ENCODE results near the gene PRDX3.
A peak's percentile ranks its signal among the peaks of the same experiment; 100 is the strongest.
"Not testable (repeated sequence)": the region's sequence is repeated elsewhere in the genome, so short reads cannot be mapped to it uniquely, and the experiment has no call there.

Gene PRDX3

DNA sequence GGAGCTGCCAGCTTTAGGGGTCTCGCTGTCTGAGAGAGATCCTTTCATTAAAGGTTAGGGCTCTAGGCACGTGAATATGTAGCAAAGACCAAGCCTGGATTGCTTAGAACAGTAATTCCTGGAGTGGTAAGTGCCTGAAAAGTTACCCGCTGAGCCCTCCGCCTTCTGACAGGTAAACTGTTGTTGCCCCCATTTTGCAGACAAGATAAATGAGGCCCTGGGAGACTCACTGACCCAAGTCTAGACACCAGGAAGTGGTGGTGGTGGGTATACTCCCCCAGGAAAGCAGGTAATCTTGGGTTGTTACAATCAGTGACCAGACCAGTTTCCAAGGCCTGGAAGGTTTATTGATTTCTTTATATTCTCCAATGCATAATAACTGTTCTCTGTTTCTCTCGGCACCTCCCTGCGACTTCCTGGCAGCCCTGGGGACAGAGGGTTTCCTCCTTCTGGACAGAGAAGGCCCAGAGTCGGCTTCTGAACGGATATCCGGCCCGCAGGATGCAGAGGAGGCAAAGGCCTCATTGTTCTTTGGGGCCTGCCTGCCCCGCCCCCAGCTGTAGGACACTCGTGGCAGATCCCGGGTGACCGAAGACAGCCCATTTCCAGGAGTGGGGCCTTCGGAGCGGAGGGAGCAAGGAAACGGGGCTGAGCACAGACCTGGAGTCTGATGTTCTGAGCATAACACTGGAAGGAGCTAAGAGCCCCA lies 27.4 kb upstream of the PRDX3 start:
- no peak for DNase-seq

DNA sequence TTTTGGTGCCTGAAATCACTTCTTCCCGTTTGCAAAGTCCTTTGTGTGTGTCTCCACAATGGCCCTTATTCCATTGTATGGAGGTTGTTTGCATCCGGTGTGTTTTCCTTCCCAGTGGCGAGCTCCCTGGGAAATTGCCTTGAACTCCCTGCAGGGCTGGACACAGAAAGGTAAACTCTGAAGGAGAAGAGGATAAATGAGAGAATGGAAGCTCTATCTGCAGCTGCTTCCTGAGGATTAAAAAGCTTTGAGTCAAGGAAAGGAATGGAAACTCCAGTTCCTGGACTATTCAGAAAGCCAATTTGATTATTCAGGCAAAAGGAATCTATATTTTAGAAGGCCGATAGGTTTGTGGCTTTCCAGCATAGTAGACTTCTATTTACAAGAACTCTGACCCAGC lies 24.4 kb upstream of the PRDX3 start:
- DNase-seq = no peak

DNA sequence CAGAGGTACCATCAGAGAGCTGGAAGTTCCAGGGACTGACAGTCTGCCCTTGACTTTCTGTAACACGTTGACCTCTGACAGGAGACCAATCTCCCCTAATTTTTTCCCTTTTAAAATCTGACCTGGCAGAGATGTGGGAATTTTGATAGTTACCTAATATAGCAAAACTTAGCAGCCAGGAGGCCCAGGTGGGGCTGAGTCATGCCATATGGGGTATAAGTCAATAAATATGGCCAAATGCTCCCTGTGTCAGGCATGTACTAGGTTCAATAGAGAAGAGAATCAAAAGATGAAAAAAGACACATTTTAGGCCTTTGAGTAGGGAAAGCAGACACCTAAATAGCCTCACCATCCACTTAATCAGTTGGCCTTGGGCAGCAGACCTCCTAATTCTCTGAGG lies 22.6 kb upstream of the PRDX3 start:
- DNase-seq = no peak

DNA sequence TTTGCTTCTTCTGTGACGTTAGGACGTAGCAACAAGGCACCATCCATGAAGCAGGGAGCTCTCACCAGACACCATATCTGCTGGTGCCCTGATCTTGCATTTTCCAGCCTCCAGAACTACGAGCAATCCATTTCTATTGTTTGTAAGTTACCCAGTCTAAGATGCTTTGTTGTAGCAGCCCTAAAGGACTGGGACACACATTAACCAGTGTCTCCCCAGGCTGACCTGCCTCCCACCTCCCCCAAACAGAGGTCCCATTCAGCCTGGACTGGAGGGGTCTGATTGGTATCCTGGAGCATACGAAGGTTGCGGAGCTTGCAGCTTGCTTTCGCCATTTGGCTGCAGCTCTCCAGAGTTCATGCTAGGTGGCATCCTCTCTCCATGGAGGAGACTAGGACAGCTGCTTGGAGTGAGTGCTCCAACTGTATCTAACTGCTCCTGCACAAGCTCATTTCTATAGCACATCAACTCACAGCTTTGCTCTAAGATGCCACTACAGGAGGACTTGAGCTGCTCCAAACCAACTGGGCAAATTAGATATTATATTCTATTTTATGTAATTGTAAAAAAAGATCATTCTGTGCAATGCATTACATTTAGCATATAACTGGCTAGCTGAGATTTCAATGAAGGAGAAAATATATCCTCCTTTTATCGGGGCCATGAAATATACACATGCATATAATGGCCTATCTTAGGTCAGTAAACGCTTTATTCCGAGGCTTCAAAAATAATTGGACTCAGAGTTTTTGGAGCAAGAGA lies 20.8 kb upstream of the PRDX3 start:
- DNase-seq = peak; percentile 68

DNA sequence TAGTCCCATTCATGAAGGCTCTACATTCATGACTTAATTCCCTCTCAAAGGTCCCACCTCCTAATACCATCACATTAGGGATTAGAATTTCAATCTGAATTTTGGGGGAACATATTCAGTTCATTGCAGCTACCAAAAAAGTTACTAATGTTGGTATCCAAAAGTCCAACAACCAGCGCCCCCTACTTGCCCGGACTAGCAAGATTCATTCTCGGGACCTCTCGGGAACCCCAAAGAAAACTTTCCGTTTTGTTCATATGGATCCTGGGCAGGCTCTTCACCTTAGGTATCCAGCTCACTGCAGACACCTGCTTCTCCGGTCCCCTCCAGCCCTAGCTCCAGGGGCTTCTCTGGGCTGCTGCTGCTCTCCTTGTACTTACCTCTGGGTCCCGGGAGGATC lies 19.8 kb upstream of the PRDX3 start:
- DNase-seq = no peak

DNA sequence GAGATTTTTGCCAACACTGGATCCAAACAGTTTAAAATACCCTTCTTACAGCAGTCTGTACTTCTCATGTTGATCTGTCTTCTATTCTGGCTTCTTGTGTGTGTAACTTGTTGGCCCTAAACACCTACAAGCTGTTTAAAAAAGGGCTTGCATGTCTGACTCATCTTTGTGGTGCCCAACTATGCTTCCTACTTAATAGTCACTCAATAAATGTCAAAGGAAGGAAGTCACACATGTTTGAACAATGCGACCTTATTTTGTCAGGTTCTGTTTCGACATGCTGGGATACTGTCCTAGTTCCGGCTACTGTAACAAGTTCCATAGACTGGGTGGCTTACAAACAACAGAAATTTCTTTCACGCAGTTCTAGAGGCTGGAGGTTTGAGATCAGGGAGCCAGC lies 19.3 kb upstream of the PRDX3 start:
- no peak for DNase-seq

DNA sequence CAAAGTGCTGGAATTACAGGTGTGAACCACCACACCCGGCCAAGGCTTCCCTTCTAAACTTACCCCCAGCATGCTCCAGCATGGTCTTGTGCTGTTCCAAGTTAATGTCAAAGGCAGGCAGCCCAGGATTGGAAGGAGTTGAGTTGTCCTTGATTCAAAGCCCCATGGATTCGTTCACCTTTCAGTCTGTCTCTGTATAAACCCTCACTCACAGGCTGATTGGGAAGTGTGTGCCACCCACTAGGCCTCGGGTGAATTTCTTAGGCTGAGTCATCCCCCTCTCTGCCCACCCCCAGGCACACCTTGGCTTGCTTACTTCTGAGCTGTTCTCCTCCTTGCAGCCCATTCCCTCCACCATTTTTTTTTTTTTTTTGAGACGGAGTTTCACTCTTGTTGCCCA lies 13.3 kb upstream of the PRDX3 start:
- no peak for DNase-seq

DNA sequence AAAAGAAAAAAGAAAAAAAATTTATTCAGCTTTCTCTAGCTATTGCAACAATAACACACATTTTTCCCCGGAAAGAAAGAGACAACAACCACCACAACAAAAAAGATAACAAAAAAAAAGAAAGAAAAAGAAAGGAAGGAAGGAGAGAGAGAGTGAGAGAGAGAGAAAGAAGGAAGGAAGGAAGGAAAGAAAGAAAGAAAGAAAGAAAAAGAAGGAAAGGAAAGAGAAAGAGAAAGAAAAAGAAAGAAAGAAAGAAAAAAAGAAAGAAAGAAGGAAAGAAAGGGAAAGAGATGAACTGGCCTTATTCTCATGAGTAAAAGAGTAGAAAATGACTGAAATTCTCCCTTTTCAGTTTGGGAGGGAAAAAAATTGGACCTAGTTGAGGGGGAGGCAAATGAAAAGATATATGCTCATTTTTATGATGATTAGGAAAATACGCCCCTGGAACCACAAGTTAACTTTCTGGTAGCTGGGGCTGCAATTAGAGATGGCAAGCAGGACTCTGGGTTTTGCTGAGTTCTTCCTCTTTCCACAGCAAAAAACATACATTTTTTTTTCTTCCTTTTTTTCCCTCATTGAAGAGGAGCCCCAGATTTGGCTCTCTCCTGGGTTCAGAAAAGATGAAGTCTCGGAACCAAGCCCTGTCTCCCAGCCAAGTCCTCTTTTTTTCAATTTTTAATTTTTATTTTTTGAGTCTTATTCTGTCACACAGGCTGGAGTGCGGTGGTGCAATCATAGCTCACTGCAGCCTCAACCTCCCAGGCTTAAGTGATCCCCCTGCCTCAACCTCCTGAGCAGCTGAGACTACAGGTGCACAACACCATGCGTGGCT lies 12.6 kb upstream of the PRDX3 start:
- no peak for DNase-seq

DNA sequence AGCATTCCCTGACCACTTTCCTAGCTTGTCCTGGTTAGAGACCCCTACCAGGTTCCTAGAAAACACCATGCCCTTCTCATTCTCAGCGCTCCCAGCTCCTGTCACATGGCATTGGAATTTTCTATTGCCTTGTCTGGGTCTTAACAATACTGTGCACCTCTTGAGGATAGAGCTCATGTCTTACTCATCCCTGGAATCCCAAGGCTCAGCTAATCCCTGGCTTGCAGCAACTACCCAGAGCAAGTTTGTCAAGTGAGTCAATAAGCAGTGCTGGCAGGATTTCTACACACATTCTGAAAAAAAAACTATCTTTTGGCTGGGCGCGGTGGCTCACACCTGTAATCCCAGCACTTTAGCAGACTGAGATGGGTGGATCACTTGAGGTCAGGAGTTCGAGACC lies 11.7 kb upstream of the PRDX3 start:
- DNase-seq = no peak

DNA sequence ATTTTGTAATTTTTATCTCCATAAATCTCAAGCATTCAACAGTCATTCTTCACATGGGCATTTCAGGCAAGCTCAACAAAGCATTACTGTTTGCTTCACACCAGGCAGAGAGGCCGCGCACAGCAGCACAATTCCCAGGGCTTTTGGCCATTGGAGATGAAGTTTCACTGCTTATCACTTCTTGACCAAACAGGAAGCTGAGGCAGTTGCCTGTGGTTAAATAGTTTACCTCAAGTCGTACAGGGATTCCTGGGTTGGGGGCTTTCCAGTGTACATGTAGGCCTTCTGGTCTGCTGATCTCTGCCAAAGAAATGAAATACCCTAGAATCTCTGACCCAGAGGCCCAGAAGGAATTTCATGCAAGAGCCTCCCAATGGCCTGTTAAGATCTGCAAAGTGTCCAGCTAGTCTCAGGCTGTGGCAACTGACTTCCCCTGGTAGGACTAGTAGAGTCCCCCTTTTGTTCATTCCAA lies 11.2 kb upstream of the PRDX3 start:
- DNase-seq = no peak

DNA sequence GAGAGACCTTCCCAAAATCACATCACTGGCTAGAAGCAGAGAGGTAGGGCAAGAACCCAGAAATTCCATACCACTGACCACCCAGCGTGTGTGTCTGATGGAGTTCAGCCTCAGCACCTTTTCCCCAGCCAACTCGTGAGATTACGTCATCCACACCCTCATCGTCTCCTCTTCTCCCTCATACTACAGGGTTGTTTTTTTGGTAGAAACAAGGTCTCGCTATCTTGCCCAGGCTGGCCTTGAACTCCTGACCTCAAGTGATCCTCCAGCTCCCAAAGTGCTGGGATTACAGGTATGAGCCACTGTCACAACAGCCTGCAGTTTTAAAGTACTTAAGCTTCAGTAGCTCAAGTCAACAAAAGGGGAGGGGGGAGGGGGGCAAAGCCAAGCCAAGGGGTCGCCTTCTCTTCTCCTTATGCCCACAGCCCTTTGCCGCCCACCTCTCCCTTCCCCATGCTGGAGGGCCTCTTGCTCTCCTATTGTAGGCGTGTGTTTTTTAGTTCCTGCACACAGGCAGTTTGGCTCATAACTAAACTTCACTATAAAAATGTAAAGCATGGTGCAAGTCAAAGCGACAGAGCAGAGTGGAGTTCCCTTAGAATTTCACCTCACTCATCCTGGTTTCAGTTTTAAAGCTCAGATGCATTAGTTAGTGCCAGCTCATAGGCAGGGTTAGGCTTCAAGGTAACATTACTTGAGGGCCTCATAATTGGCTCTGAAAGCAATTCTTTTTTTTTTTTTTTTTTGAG lies 5.2 kb upstream of the PRDX3 start:
- DNase-seq = no peak

DNA sequence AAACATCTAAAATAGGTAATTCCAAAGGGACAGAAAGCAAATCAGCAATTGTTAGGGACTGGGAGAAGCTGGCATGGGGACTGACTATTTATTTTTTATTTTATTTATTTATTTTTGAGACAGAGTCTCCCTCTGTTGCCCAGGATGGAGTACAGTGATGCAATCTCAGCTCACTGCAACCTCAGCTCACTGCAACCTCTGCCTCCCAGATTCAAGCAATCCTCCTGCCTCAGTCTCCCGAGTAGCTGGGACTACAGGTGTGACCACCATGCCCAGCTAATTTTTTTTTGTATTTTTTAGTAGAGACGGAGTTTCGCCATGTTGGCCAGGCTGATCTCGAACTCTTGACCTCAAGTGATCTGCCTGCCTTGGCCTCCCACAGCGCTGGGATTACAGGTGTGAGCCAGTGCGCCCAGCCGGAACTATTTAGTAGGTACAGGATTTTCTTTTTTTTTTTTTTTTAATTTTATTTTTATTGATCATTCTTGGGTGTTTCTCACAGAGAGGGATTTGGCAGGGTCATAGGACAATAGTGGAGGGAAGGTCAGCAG lies 2.3 kb upstream of the PRDX3 start:
- not testable (repeated sequence) for DNase-seq

DNA sequence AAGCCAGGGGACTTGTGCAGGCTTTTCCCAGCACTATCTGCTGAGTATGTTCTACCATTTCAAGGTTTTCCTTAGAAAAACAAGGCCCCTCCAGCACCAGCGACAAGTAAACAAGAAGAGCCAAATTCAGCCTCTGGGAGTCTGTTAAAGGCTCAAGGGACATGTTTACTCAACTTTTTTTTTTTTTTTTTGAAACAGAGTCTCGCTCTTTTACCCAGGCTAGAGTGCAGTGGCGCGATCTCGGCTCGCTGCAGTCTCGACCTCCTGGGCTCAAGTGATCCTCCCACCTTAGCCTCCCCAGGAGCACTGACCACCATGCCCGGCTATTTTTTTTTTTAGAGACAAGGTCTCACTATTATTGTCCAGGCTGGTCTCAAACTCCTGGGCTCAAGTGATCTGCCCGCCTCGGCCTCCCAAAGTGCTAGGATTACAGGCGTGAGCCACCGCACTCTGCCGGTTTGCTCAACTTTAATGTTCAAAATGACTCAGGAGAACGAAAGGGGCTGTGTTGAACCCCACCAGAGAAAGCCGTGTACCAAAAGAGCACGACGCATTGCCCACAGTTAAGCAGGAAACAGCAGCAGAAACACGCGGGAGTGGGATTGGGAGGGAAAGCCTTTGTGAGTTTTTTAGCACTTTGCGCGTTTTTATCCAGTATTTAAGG lies 772 bp downstream of the PRDX3 start:
- DNase-seq = no peak

DNA sequence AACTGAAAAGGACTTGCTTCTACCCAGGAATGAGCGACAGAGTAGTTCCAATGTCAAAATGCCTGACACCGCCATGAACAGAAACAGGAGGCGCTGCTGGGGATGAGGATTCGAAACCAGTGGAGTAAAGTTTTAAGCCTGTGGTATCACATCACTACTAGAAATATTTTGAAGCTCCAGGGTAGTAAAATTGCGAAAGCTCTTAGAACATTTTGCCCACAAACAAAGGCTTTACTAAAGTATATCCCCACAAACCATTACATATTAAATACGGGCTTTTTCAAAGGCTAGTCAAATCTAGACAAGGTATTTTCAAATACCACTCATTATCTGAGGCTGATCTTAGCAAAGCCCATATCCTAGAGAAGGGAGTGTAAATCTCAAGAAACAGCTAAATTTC lies 2.4 kb downstream of the PRDX3 start:
- DNase-seq = no peak

DNA sequence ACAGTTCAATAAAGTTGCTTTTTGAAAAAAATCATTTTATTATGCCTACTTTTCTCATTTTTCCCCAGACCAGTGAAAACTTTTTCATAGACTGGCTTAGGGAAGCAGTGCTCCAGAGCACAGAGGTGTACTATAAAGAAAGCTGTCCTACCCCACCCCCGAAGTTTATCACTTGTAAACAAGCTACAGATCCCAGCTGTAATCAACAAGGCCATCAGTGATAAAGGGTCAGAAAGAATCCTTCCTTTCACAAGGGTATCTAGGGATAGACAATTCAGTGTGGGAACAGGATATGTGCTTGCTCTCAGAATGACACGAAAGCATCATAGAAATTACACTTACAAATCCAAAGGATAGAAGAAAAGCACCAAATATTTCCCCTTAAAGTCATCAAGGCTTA lies 4.5 kb downstream of the PRDX3 start:
- DNase-seq = no peak

DNA sequence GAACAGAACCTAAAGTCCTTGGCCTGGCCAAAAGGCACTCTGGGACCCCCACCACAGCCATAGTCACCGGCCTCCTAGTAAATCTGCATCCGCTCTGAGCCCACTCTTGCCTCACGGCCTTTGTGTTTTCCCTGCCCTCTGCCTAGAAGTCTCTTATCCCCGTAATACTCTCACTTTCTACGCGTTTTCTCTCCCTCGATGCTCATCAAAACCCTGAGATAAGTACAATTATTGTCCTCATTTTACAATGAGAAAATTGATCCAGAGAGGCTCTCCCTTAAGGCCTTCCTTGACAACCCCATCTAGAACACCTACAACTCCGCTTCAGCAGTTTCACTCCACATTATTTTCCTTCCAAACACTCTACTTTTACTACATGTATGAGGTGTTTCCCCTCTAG lies 11.6 kb downstream of the PRDX3 start:
- no peak for DNase-seq

DNA sequence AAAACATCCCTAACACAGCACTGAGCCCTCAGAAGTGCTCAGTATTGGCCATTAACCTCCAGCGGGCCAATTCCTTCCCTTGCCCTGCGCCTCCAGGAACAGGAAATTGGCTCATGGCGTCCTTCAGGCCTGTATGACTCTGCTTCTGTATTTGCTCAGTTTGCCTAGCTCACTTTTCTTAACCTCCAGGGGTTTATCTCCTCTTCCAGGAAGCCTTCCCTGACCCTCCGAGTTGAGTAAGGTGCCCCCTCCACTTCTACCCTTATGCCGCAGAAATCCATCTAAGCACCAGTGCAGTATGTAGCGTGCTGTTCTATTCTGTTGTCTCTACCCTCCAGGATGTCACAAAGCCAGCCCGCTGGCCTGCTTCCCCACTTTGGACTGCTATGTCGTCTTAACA lies 12.0 kb downstream of the PRDX3 start:
- DNase-seq = no peak

DNA sequence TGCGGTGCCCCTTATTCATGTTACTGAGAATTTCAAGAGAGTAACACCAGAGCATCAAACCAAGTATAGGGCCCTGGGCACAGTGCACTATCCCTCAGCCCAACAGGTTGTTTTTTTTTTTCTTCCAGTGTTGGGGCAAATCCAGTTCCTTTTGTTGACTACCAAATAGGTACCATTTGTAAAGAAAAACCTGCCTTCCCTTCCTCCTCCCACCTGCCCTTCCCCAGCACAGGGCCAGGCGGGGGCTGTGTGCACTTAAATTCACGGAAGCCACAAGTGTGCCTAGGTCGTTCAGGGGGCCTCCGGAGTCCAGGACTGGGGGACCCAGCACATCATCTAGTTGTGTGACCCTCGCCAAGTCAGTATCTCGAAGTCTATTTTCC lies 12.5 kb downstream of the PRDX3 start:
- DNase-seq = no peak

DNA sequence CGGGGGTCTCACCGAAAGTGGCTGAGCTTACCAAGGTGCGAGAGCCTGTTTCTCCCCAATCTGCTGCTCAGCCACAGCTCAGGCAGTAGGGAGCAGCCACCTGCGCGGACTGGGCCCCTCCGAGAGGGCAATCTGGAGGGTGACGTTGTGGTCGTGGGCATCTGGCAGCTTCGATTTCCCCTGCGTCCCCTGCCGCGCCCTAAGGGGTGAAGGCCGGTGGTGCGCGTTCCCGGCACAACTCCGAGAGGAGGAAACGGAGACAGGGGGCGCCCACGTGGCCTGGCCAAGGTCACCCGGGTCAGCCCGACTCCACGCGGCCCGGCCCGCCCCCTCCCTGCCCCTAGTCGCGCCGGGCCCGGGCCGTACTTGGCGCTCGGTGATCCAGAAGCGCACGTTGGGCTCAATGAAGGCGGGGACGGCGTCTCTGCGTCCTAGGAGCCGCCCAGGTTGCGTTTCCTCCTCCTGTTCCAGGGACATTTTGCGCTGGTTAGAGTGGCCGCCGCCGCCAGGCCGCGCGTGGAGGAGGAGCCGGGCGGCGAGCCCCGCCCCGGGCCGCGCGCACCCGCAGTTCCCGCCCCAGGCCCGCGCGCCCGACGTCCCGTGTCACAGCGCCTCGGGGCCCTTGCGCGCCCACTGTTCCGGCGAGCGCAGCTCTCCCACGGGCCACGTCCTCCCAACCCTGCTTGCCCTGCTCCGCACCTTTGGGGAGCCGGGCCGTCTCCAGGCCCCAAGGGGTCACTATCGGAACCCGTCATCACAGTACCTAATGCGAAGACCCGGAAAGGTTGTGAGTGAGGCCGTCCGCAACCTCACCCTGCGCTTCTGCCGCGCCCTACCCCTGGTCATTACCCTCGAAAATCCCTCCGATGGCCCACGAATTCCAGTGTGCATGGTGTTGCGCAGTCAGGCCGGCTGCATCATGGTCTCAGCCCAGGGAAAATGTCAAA lies 13.2 kb downstream of the PRDX3 start, which contains the start of gene SFXN4:
Gene SFXN4, minus strand, starts transcription at position 544 of the 947 bp plus-strand sequence. Its CDS starts 67 bp downstream, at position 477.
- DNase-seq = peak; percentile 88

DNA sequence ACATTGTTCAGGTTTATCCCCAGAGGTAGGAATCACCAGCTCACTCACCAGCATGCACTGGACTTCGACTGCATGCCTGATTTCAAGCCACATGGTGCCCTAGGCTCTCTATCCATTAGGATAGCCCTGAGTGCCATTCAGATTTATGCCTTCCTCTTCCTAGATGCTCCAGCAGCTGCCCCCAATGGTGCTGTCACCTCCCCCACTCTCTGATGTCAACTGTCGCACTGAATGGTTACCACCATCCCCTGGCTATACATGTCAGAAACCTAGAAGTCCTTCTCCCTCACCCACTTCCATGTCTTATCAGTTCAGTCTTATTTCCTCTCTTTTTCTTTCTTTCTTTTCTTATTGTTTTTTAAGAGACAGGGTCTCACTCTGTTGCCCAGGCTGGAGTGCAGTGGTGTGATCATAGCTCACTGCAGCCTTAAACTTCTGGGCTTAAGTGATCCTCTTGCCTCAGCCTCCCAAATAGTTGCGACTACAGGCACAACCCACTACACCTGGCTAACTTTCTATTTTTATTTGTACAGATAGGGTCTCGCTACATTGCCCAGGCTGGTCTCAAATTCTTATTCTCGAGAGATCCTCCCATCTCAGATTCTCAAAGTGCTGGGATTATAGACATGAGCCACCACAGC lies 16.0 kb downstream of the PRDX3 start:
- DNase-seq = no peak
